GM12892 (cell line): Measurements from ENCODE around the gene GAS6.

Experiments
- POLR2A ChIP-seq: IDR thresholded peaks from 2 replicates; pipeline ENCODE4 v1.6.1; 2011; ENCODE audit warnings: low read depth, low read length, control low read depth
- POLR2AphosphoS5 ChIP-seq: IDR thresholded peaks from 2 replicates; pipeline ENCODE4 v1.6.1; 2011; ENCODE audit warnings: low read depth, low read length, control low read depth
- TAF1 ChIP-seq: IDR thresholded peaks from 2 replicates; pipeline ENCODE4 v1.6.1; 2011; ENCODE audit warnings: low read depth, mild to moderate bottlenecking, control low read depth, low read length, borderline replicate concordance

DNA sequence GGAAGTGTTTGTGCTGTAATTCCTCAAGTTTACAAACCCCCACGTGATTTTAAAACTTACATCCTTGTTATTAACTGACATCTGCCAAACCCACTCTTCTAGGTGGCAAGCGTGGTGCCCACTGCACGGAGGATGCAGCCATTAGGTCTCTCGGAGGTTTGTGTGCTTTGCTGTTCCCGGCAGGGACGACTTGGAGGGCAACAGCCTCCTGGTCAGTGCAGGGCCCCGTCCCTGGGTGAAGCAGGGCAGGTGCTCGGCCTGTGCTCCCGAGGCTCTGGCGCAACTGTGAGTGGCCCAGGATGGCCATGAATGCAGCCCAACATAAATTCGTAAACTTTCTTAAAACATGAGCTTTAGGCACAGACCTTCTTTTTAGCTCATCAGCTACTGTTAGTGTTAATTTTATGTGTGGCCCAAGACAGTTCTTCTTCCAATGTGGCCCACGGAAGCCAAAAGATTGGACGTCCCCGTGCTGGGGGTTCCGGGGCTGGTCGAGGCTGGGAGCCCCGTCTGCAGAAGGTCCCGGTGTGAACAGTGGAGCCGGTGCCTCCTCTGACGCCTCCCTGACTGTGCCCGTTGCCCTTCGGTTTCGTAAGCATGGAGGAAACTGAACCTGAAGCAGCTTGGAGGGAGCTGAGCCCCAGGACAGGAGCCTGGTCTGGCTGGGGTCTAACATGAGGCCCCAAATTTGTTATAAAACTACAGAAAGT is 11.9 kb downstream of the GAS6 start:
- TF ChIP-seq TAF1: no peak
- TF ChIP-seq POLR2A: no peak
- TF ChIP-seq POLR2AphosphoS5: no peak
